KOPT-K1 (cell line): ENCODE data around the gene MRGPRE.

Experiments used
- H3K27ac ChIP-seq: fragments of 200-600 bp; sonication (generic); 2 replicates; pipeline ENCODE4 v1.5.1; 2016; ENCODE audit warnings: antibody characterized with exemption, mild to moderate bottlenecking, low read depth, low read length; ENCODE audit not compliant: poor library complexity, severe bottlenecking
- H3K36me3 ChIP-seq: fragments of 200-600 bp; sonication (generic); 2 replicates; pipeline ENCODE4 v1.5.1; 2017; ENCODE audit warnings: antibody characterized with exemption, mild to moderate bottlenecking, low read length, moderate library complexity; ENCODE audit not compliant: insufficient read depth
- H3K9me3 ChIP-seq: fragments of 200-600 bp; sonication (generic); 2 replicates; pipeline ENCODE4 v1.5.1; 2017; ENCODE audit warnings: antibody characterized with exemption, low read length, mild to moderate bottlenecking; ENCODE audit not compliant: insufficient read depth, poor library complexity, severe bottlenecking

MRGPRE gene

GRCh38 chr11:3206156-3206921 lies 25.9 kb downstream of the MRGPRE start:
- Histone ChIP-seq H3K27ac (no peak overlapping the region), H3K36me3 (no peaks in the 10 kb centered on the region), H3K9me3 (no peaks in the 10 kb centered on the region)

- H3K9me3 ChIP-seq = no peaks in the 10 kb centered on the region
- no peaks in the 10 kb centered on the region for H3K36me3 ChIP-seq
Observed at GRCh38 chr11:3205261-3206155, 26.7 kb downstream of the MRGPRE start.

GRCh38 chr11:3204141-3205015 lies 27.8 kb downstream of the MRGPRE start:
- Histone ChIP-seq H3K9me3 (no peaks in the 10 kb centered on the region), H3K27ac (no peak overlapping the region), H3K36me3 (no peaks in the 10 kb centered on the region)

More at GRCh38 chr11:3205261-3206155, 26.7 kb downstream of the MRGPRE start:
- no peak overlapping the region for H3K27ac ChIP-seq

GRCh38 chr11:3203221-3204043 lies 28.8 kb downstream of the MRGPRE start:
- H3K36me3 ChIP-seq = no peaks in the 10 kb centered on the region
- H3K27ac ChIP-seq = peak overlapping the region; percentile 63
- no peaks in the 10 kb centered on the region for H3K9me3 ChIP-seq

- Histone ChIP-seq H3K36me3 (no peaks in the 10 kb centered on the region), H3K27ac (peak overlapping the region; percentile 63), H3K9me3 (no peaks in the 10 kb centered on the region)
Observed at GRCh38 chr11:3202759-3203158, 29.5 kb downstream of the MRGPRE start.

- H3K27ac ChIP-seq = peak overlapping the region; percentile 63
- H3K36me3 ChIP-seq = no peaks in the 10 kb centered on the region
- no peaks in the 10 kb centered on the region for H3K9me3 ChIP-seq
Observed at GRCh38 chr11:3202305-3202704, 29.9 kb downstream of the MRGPRE start.

GRCh38 chr11:3201677-3202181 lies 30.5 kb downstream of the MRGPRE start:
- Histone ChIP-seq H3K36me3 (no peaks in the 10 kb centered on the region), H3K9me3 (no peaks in the 10 kb centered on the region), H3K27ac (peak overlapping the region; percentile 63)

GRCh38 chr11:3201112-3201581 lies 31.1 kb downstream of the MRGPRE start:
- Histone ChIP-seq H3K27ac (peak overlapping the region; percentile 63), H3K9me3 (no peaks in the 10 kb centered on the region), H3K36me3 (no peaks in the 10 kb centered on the region)

- peak overlapping the region; percentile 63 for H3K27ac ChIP-seq
- H3K36me3 ChIP-seq = no peaks in the 10 kb centered on the region
- no peaks in the 10 kb centered on the region for H3K9me3 ChIP-seq
Observed at GRCh38 chr11:3200388-3201111, 31.7 kb downstream of the MRGPRE start.

GRCh38 chr11:3199537-3200295 lies 32.5 kb downstream of the MRGPRE start:
- Histone ChIP-seq H3K9me3 (no peaks in the 10 kb centered on the region), H3K27ac (no peak overlapping the region), H3K36me3 (no peaks in the 10 kb centered on the region)

- H3K9me3 ChIP-seq = no peaks in the 10 kb centered on the region
- H3K27ac ChIP-seq = no peak overlapping the region
Observed at GRCh38 chr11:3198815-3199214, 33.4 kb downstream of the MRGPRE start.

GRCh38 chr11:3197878-3198528 lies 34.2 kb downstream of the MRGPRE start:
- Histone ChIP-seq H3K9me3 (no peaks in the 10 kb centered on the region), H3K36me3 (no peaks in the 10 kb centered on the region), H3K27ac (no peak overlapping the region)

More at GRCh38 chr11:3198815-3199214, 33.4 kb downstream of the MRGPRE start:
- H3K36me3 ChIP-seq = no peaks in the 10 kb centered on the region
